ENCODE results near the gene TDRD3.
"Not testable (repeated sequence)": the region's sequence is repeated elsewhere in the genome, so short reads cannot be mapped to it uniquely, and the experiment has no call there.

Gene TDRD3

GRCh38 chr13:60407095-60407494 is 10.1 kb downstream of the TDRD3 start:
- TF ChIP-seq EZH2 (IDR thresholded peaks at IDR 0.05; ENCODE audit: borderline replicate concordance, low read depth, low read length, severe bottlenecking) (no peak), CTCF (IDR thresholded peaks at IDR 0.05; ENCODE audit: borderline replicate concordance, extremely low read depth, low read length, poor library complexity, severe bottlenecking) (no peak)
- Histone ChIP-seq H3K9me3 (ENCODE audit: insufficient read depth, low read length, severe bottlenecking) (peaks cover 2% of the 10 kb centered on the region), H3K36me3 (ENCODE audit: insufficient read depth, low read length) (peaks cover 7% of the 10 kb centered on the region; the same call in 1 of the 2 replicates), H4K20me1 (ENCODE audit: insufficient read depth, low read length) (peaks cover 8% of the 10 kb centered on the region; the same call in 1 of the 2 replicates), H3K4me3 (ENCODE audit: low read depth in 1 of 2, low read length in 2 of 2) (no peak overlapping the region), H3K4me2 (ENCODE audit: insufficient read depth, low read length) (no peak overlapping the region), H3K27me3 (ENCODE audit: insufficient read depth, low read length, poor library complexity) (no peaks in the 10 kb centered on the region), H2AFZ (ENCODE audit: low read depth, low read length) (no peak overlapping the region), H3K4me1 (ENCODE audit: insufficient read depth, low read length) (0 out of 2 replicates have a peak, but pooled peaks cover 9% of the 10 kb centered on the region), H3K9ac (ENCODE audit: low read depth, low read length) (no peak overlapping the region), H3K27ac (ENCODE audit: low read length) (no peak overlapping the region), H3K79me2 (ENCODE audit: insufficient read depth, low read length) (peaks cover 77% of the 10 kb centered on the region)
- DNase-seq (no peak), ATAC-seq (ENCODE audit: insufficient read depth, low read depth) (no peak)

- H3K36me3 ChIP-seq (ENCODE audit: insufficient read depth, low read length); H4K20me1 ChIP-seq (ENCODE audit: insufficient read depth, low read length); H2AFZ ChIP-seq (ENCODE audit: low read depth, low read length); ATAC-seq (ENCODE audit: insufficient read depth, low read depth); H3K9me3 ChIP-seq (ENCODE audit: insufficient read depth, low read length, severe bottlenecking); DNase-seq; H3K4me3 ChIP-seq (ENCODE audit: low read depth in 1 of 2, low read length in 2 of 2); H3K4me1 ChIP-seq (ENCODE audit: insufficient read depth, low read length); H3K27me3 ChIP-seq (ENCODE audit: insufficient read depth, low read length, poor library complexity); H3K27ac ChIP-seq (ENCODE audit: low read length); H3K4me2 ChIP-seq (ENCODE audit: insufficient read depth, low read length); H3K9ac ChIP-seq (ENCODE audit: low read depth, low read length): not testable (repeated sequence)
- H3K79me2 ChIP-seq (ENCODE audit: insufficient read depth, low read length), result peaks cover 77% of the 10 kb centered on the region
These were observed 10.8 kb downstream of the TDRD3 start for GRCh38 chr13:60407852-60408251.

- H3K36me3 ChIP-seq (ENCODE audit: insufficient read depth, low read length); H3K4me2 ChIP-seq (ENCODE audit: insufficient read depth, low read length); H3K4me1 ChIP-seq (ENCODE audit: insufficient read depth, low read length); H2AFZ ChIP-seq (ENCODE audit: low read depth, low read length); H3K27ac ChIP-seq (ENCODE audit: low read length); H3K27me3 ChIP-seq (ENCODE audit: insufficient read depth, low read length, poor library complexity); H3K9me3 ChIP-seq (ENCODE audit: insufficient read depth, low read length, severe bottlenecking); H3K4me3 ChIP-seq (ENCODE audit: low read depth in 1 of 2, low read length in 2 of 2); DNase-seq; H3K9ac ChIP-seq (ENCODE audit: low read depth, low read length); ATAC-seq (ENCODE audit: insufficient read depth, low read depth): not testable (repeated sequence)
- peaks cover 76% of the 10 kb centered on the region for H3K79me2 ChIP-seq (ENCODE audit: insufficient read depth, low read length)
- peaks cover 12% of the 10 kb centered on the region; the same call in 1 of the 2 replicates for H4K20me1 ChIP-seq (ENCODE audit: insufficient read depth, low read length)
These were observed 12.7 kb downstream of the TDRD3 start for GRCh38 chr13:60409574-60410292.

DNA sequence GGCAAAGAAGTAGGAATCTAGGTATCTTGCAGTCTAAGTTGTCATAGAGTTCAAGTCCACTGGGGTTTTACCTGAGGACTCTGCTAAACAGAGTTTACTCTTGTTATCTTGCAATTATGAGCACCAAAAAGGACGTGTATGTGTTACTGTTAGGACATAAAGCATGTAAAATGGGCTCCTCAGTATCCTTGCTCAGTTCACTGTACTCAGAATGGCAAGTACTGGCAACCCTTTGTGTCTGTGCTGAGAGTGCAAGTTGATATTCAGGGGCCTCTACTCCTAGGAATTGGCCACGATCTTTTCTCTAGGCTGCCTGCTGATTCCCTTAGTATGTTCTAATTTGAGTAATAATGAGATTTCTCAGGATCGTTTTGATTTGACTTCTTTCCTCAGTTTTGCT is 13.3 kb downstream of the TDRD3 start:
- DNase-seq (no peak), ATAC-seq (ENCODE audit: insufficient read depth, low read depth) (no peak)
- no peak overlapping the region for H3K4me2 ChIP-seq (ENCODE audit: insufficient read depth, low read length)
- H3K27ac ChIP-seq (ENCODE audit: low read length), result no peak overlapping the region
- no peak for TF ChIP-seq CTCF (IDR thresholded peaks at IDR 0.05; ENCODE audit: borderline replicate concordance, extremely low read depth, low read length, poor library complexity, severe bottlenecking)
- no peak for TF ChIP-seq EZH2 (IDR thresholded peaks at IDR 0.05; ENCODE audit: borderline replicate concordance, low read depth, low read length, severe bottlenecking)
- 0 out of 2 replicates have a peak, but pooled peaks cover 9% of the 10 kb centered on the region for H3K4me1 ChIP-seq (ENCODE audit: insufficient read depth, low read length)
- no peak overlapping the region for H2AFZ ChIP-seq (ENCODE audit: low read depth, low read length)
- H3K9ac ChIP-seq (ENCODE audit: low read depth, low read length), result no peak overlapping the region
- no peak overlapping the region for H3K4me3 ChIP-seq (ENCODE audit: low read depth in 1 of 2, low read length in 2 of 2)
- peaks cover 2% of the 10 kb centered on the region for H3K9me3 ChIP-seq (ENCODE audit: insufficient read depth, low read length, severe bottlenecking)
- H3K79me2 ChIP-seq (ENCODE audit: insufficient read depth, low read length), result peaks cover 70% of the 10 kb centered on the region
- H3K27me3 ChIP-seq (ENCODE audit: insufficient read depth, low read length, poor library complexity), result no peaks in the 10 kb centered on the region
- H3K36me3 ChIP-seq (ENCODE audit: insufficient read depth, low read length), result peaks cover 4% of the 10 kb centered on the region; the same call in 1 of the 2 replicates
- peaks cover 12% of the 10 kb centered on the region; the same call in 1 of the 2 replicates for H4K20me1 ChIP-seq (ENCODE audit: insufficient read depth, low read length)

Data from DND-41 (cell line).